ENCODE results near the gene RAP1GDS1. TPM values are rescaled to one million over a fixed set of nuclear protein-coding genes. Genes with fewer than 3 reads are reported as not detected.

Gene RAP1GDS1
- total RNA-seq, 2 experiments from 2014 or later = 46.1 to 50.4 TPM

DNA sequence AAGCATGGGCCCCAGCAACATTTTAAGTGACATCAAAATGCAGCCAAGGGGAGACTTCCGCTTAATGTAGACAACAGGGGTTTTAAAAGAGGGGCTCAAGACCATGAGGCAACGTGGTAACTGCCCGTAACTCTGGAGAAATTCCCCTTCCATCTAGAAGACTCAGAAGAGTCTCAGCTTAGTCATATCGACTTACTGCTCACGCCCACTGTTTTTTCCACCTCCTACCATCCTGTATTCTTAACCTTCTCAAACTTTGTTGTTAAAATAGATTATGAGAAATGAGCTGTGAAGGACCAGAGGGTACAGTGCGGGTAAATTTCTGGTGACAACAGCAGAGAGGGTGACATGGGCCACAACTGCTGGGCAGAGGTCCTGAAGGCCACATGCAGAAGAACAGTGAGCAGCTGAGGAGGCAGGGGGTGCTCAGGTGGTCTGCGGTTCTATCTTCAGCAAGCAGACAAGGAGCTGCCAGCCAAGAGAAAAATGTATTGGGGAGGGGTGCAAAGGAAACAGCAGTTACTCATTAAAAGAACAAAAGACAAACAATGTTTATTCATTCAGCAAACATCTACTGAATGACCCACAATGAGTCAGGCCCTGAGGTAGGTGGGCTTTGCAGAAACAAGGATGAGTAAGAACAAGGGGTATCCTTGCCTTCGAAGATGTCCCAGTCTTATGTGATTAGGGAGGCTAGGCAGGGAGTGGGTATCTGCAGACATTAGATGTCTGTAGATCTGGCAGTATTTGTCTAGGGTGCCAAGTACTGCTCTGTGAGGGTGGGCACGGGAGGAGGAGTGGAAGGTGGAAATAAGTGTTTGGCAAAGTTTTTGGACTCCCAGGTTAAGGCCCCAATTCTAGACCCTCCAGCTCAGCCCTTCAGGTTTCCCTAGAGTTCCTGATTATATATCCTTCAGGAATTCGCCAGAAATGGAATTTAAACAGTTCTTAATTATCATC, 221.9 kb downstream of the RAP1GDS1 start:
- peak; percentile 20 for DNase-seq
- Mint-ChIP-seq H3K27ac (peak overlapping the region; percentile 55), H3K27me3 (no peaks in the 10 kb centered on the region), H3K4me3 (peak overlapping the region; percentile 2), H3K36me3 (ENCODE audit: low read depth) (peaks cover 25% of the 10 kb centered on the region), H3K4me1 (peaks cover 78% of the 10 kb centered on the region), H3K9me3 (no peaks in the 10 kb centered on the region)
- POLR2A ChIA-PET = no interaction called here
- CTCF ChIA-PET = interaction anchor here (1.8 kb wide), 1 partner anchor 512 kb away, joined by 7 read pairs; the partner anchor contains the start of gene METAP1

DNA sequence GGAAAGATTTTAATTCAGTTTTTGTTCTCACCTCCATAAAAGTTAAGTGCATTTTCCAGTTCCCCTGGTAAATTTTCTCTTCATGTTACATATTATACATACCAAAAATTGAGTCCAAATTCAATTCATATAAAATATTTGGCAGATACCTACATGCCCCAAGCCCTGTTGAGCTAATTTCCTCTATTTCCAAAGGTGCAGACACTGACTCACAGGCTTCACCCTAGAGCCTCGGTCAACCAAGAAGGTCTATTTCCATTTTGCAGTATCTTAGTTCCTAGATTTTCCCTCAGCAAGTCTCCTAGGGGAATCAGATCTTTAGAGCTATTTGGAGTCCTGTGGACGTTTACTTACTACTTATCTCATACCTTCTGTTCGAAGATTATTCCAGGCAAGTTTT, 222.8 kb downstream of the RAP1GDS1 start:
- CTCF ChIA-PET = no interaction called here
- H3K4me3 Mint-ChIP-seq = no peak overlapping the region
- POLR2A ChIA-PET = interaction anchor here (1.3 kb wide), 1 partner anchor 445 kb away, joined by 3 read pairs; the partner anchor contains the start of gene EIF4E

DNA sequence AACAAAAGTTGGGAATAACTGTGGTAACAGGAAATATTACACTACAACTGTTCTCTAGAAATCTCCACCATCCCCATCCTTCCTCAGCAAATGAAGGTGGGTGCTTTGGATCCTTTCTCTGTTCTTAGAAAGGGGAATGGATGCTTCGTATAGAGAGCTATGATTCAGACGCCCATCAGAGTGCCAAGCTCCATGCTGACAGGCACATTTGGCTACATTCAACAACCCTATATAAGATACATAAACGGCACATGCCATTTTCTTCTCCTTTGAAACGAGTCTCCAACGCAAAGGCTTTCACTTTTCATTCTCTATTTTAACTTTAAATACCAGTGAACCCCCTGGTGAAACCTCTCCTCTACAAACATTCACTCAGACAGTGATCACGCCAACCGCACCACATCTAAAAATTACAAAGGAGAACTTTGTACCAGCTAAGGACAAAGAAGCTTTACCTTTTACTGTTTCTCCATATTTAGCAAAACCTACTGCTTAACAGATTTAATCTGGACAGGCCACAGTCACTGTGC, 224.7 kb downstream of the RAP1GDS1 start:
- H3K4me1 Mint-ChIP-seq = peaks cover 54% of the 10 kb centered on the region
- peaks cover 15% of the 10 kb centered on the region for H3K36me3 Mint-ChIP-seq (ENCODE audit: low read depth)
- DNase-seq = no peak
- peak overlapping the region; percentile 32 for H3K27ac Mint-ChIP-seq
- no peaks in the 10 kb centered on the region for H3K9me3 Mint-ChIP-seq
- no peaks in the 10 kb centered on the region for H3K27me3 Mint-ChIP-seq
- POLR2A ChIA-PET = no interaction called here
- H3K4me3 Mint-ChIP-seq = no peak overlapping the region
- CTCF ChIA-PET = interaction anchor here (1.3 kb wide), 1 partner anchor 18 kb away, joined by 4 read pairs; no protein-coding TSS in a partner anchor

More for the DNA sequence above, 222.8 kb downstream of the RAP1GDS1 start:
- no peak for DNase-seq
- Mint-ChIP-seq H3K36me3 (ENCODE audit: low read depth) (peaks cover 16% of the 10 kb centered on the region), H3K9me3 (no peaks in the 10 kb centered on the region), H3K27ac (no peak overlapping the region), H3K4me1 (peaks cover 70% of the 10 kb centered on the region), H3K27me3 (no peaks in the 10 kb centered on the region)

DNA sequence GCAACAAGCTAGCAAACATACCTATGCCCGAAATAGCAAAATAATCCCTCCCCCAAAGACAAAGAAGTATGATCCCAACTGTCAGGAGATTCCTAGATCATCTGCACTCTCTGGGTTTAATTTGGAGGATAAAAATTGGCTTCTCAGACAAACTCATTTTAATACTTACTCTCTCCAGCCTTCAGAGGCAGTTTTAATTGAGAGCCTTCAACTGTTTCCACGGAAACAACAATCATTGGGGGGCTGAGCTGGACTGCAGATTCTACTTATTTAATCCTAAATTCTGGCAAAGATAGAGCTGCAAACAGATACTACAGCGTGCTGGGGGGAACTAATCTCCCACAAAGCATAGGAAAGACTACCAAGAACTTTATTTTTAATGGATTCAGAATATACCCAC, 229.1 kb downstream of the RAP1GDS1 start:
- Mint-ChIP-seq H3K4me3 (no peak overlapping the region), H3K36me3 (ENCODE audit: low read depth) (peaks cover 7% of the 10 kb centered on the region), H3K4me1 (peaks cover 27% of the 10 kb centered on the region), H3K27me3 (no peaks in the 10 kb centered on the region), H3K27ac (no peak overlapping the region), H3K9me3 (no peaks in the 10 kb centered on the region)
- ChIA-PET POLR2A (no interaction called here), CTCF (interaction anchor here (0.9 kb wide), 1 partner anchor 22 kb away, joined by 3 read pairs; no protein-coding TSS in a partner anchor)
- no peak for DNase-seq

DNA sequence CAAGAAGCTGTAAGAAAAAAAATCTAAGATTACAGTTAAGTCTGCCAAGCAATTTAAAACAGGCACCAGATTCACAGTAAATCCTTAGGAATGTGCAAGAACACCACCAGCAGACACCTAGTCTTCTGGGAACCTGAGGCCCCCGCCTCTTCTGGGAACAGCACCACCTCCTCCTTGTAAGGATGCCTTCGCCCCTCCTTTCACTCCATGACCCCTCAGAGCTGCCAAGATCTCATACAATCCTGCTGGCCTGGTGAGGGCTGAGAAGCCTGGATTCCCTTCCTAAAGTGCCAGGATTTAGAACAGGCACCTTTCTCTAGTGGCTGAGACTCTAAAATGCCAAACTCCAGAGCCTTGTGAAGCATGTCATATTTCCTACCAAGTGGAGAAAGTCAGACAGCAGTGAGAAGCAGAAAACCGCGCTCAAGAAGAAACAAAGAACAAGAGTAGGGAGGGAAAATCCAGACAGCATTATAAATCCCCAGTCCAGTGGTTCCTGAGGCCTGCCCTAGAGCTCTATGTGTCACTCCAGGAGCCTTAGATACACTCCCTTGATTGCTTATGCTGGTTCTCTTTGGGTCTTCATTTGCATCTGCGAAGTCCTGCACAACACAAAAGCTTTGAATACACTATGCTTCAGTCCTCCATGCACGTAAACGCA, 230.8 kb downstream of the RAP1GDS1 start:
- peaks cover 5% of the 10 kb centered on the region for H3K36me3 Mint-ChIP-seq (ENCODE audit: low read depth)
- H3K27ac Mint-ChIP-seq = no peak overlapping the region
- DNase-seq = no peak
- H3K4me3 Mint-ChIP-seq = no peak overlapping the region
- H3K4me1 Mint-ChIP-seq = peaks cover 13% of the 10 kb centered on the region
- ChIA-PET CTCF (no interaction called here), POLR2A (no interaction called here)
- no peaks in the 10 kb centered on the region for H3K27me3 Mint-ChIP-seq
- H3K9me3 Mint-ChIP-seq = no peaks in the 10 kb centered on the region

DNA sequence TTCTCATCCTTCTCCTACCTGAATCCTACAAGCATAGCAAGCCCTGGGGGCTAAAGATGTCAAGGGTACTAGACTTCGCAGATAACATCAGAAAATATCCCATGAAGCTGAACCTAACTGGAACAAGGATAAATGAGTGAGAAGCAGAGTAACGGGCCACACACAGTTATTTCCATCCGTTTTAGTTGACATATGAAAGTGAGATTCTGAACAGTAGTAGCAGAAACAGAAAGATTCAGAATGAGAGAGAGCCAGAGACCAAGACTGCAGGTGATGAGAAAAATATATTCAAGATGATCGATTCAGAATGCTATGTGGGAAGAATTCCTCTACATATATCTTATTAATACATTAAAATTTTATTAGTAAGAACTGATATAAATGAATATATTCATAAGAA, 232.1 kb downstream of the RAP1GDS1 start:
- Mint-ChIP-seq H3K4me3 (no peak overlapping the region), H3K36me3 (ENCODE audit: low read depth) (peaks cover 7% of the 10 kb centered on the region), H3K27me3 (no peaks in the 10 kb centered on the region), H3K27ac (no peak overlapping the region), H3K9me3 (no peaks in the 10 kb centered on the region), H3K4me1 (peaks cover 15% of the 10 kb centered on the region)
- no peak for DNase-seq
- ChIA-PET CTCF (no interaction called here), POLR2A (no interaction called here)

Other genes starting within 250 kb of the RAP1GDS1 start
- not detected for gene STPG2, start 117.9 kb upstream of the RAP1GDS1 start, total RNA-seq